ENCODE measurements around the gene NLRC3. TPM values are rescaled to one million over a fixed set of nuclear protein-coding genes. Genes with fewer than 3 reads are reported as not detected.

Gene NLRC3
- total and polyA plus RNA-seq, 4 donors = 0.35 to 2.2 (median 1.0) TPM

DNA sequence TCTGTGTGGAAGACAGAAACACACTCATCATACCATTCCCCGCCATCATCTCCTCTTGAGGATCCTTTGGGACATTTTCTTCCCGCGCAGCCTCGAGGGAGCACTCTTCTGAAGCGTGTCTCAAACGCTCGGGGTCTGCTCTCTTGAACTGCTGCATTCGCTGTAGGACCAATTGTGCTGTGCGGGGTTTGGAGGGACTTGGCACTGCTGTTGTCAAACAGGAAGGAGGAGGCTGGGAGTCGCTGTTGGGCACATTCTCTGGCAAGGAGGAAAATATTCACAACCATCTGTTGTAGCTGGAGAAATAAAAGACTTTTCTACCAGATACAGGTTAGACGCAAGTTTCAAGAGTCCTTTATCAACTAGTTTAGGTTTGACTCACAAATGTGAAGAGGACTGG is 29.2 kb upstream of the NLRC3 start:
- no peak for DNase-seq (ENCODE audit: low spot score)
- Histone ChIP-seq H3K4me3 (ENCODE audit: low read depth in 1 of 3, low read length in 3 of 3) (no peak overlapping the region), H3K9me3 (ENCODE audit: control insufficient read depth in 4 of 4, low read length in 3 of 4) (no peaks in the 10 kb centered on the region), H3K9ac (ENCODE audit: low read depth in 1 of 2, low read length in 2 of 2) (no peak overlapping the region), H3K36me3 (ENCODE audit: control insufficient read depth in 4 of 4, insufficient read depth in 3 of 4, low read depth in 1 of 4, low read length in 3 of 4) (peaks cover 0 to 7% (median 4%) of the 10 kb centered on the region in 4 donors), H3K27ac (ENCODE audit: low read depth in 1 of 2, low read length in 2 of 2) (no peak overlapping the region), H3K4me1 (ENCODE audit: control insufficient read depth in 4 of 4, insufficient read depth in 4 of 4, low read length in 3 of 4) (peaks cover 0 to 26% (median 21%) of the 10 kb centered on the region in 4 donors), H3K27me3 (ENCODE audit: control insufficient read depth in 4 of 4, insufficient read depth in 4 of 4, low read length in 3 of 4) (no peaks in the 10 kb centered on the region)
- WGBS = 90% methylated on average over 11 of the region's 11 CpGs
- no peak for TF ChIP-seq YY1 (IDR thresholded peaks at IDR 0.05)
- no peak for TF ChIP-seq HNF4A (conservative IDR thresholded peaks at IDR 0.05)
- TF ChIP-seq, protein P1, sequence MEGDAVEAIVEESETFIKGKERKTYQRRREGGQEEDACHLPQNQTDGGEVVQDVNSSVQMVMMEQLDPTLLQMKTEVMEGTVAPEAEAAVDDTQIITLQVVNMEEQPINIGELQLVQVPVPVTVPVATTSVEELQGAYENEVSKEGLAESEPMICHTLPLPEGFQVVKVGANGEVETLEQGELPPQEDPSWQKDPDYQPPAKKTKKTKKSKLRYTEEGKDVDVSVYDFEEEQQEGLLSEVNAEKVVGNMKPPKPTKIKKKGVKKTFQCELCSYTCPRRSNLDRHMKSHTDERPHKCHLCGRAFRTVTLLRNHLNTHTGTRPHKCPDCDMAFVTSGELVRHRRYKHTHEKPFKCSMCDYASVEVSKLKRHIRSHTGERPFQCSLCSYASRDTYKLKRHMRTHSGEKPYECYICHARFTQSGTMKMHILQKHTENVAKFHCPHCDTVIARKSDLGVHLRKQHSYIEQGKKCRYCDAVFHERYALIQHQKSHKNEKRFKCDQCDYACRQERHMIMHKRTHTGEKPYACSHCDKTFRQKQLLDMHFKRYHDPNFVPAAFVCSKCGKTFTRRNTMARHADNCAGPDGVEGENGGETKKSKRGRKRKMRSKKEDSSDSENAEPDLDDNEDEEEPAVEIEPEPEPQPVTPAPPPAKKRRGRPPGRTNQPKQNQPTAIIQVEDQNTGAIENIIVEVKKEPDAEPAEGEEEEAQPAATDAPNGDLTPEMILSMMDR (IDR thresholded peaks at IDR 0.05; ENCODE audit: low read depth, low read length, missing input control) = no peak
- no peak for TF ChIP-seq FOXA1 (IDR thresholded peaks at IDR 0.05)
- no peak for TF ChIP-seq TAF1 (conservative IDR thresholded peaks at IDR 0.05)
- no peak for TF ChIP-seq HNF4G (IDR thresholded peaks at IDR 0.05)
- TF ChIP-seq, protein P2, sequence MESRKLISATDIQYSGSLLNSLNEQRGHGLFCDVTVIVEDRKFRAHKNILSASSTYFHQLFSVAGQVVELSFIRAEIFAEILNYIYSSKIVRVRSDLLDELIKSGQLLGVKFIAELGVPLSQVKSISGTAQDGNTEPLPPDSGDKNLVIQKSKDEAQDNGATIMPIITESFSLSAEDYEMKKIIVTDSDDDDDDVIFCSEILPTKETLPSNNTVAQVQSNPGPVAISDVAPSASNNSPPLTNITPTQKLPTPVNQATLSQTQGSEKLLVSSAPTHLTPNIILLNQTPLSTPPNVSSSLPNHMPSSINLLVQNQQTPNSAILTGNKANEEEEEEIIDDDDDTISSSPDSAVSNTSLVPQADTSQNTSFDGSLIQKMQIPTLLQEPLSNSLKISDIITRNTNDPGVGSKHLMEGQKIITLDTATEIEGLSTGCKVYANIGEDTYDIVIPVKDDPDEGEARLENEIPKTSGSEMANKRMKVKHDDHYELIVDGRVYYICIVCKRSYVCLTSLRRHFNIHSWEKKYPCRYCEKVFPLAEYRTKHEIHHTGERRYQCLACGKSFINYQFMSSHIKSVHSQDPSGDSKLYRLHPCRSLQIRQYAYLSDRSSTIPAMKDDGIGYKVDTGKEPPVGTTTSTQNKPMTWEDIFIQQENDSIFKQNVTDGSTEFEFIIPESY (IDR thresholded peaks at IDR 0.05) = no peak
- TF ChIP-seq FOXA2 (IDR thresholded peaks at IDR 0.05) = no peak
- no peak for TF ChIP-seq JUND (IDR thresholded peaks at IDR 0.05)
- no peak for TF ChIP-seq GABPA (IDR thresholded peaks at IDR 0.05 in 1 of 2, conservative IDR thresholded peaks at IDR 0.05 in 1 of 2)
- TF ChIP-seq NR2F2 (IDR thresholded peaks at IDR 0.05) = no peak
- TF ChIP-seq, protein P3, sequence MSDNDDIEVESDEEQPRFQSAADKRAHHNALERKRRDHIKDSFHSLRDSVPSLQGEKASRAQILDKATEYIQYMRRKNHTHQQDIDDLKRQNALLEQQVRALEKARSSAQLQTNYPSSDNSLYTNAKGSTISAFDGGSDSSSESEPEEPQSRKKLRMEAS (IDR thresholded peaks at IDR 0.05) = no peak
- TF ChIP-seq EGR1 (IDR thresholded peaks at IDR 0.05; ENCODE audit: low read depth in 2 of 2) = no peak
- TF ChIP-seq RXRA (IDR thresholded peaks at IDR 0.05) = no peak
- no peak for TF ChIP-seq RAD21 (IDR thresholded peaks at IDR 0.05)
- TF ChIP-seq, protein P4, sequence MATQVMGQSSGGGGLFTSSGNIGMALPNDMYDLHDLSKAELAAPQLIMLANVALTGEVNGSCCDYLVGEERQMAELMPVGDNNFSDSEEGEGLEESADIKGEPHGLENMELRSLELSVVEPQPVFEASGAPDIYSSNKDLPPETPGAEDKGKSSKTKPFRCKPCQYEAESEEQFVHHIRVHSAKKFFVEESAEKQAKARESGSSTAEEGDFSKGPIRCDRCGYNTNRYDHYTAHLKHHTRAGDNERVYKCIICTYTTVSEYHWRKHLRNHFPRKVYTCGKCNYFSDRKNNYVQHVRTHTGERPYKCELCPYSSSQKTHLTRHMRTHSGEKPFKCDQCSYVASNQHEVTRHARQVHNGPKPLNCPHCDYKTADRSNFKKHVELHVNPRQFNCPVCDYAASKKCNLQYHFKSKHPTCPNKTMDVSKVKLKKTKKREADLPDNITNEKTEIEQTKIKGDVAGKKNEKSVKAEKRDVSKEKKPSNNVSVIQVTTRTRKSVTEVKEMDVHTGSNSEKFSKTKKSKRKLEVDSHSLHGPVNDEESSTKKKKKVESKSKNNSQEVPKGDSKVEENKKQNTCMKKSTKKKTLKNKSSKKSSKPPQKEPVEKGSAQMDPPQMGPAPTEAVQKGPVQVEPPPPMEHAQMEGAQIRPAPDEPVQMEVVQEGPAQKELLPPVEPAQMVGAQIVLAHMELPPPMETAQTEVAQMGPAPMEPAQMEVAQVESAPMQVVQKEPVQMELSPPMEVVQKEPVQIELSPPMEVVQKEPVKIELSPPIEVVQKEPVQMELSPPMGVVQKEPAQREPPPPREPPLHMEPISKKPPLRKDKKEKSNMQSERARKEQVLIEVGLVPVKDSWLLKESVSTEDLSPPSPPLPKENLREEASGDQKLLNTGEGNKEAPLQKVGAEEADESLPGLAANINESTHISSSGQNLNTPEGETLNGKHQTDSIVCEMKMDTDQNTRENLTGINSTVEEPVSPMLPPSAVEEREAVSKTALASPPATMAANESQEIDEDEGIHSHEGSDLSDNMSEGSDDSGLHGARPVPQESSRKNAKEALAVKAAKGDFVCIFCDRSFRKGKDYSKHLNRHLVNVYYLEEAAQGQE (IDR thresholded peaks at IDR 0.05) = no peak

DNA sequence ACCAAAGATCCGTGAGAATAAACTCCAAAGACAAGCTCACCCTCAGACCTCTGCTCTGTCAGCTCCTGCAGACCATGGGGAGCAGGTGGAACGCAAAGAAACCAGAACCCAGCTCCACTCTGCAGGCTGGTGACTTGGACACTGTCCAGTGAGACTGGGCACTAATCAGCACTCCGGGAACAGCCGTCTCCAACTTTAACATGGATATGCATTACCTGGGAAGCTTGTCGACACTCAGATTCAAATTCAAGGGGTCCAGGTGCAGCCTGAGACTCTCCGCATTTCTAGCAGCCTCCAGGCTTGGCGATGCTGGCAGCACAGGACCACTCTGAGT is 25.1 kb upstream of the NLRC3 start:
- Histone ChIP-seq H3K4me3 (ENCODE audit: low read depth in 1 of 3, low read length in 3 of 3) (no peak overlapping the region), H3K27ac (ENCODE audit: low read depth in 1 of 2, low read length in 2 of 2) (no peak overlapping the region), H3K9me3 (ENCODE audit: control insufficient read depth in 4 of 4, low read length in 3 of 4) (peaks cover 0 to 3% (median 0%) of the 10 kb centered on the region in 4 donors), H3K9ac (ENCODE audit: low read depth in 1 of 2, low read length in 2 of 2) (no peak overlapping the region), H3K4me1 (ENCODE audit: control insufficient read depth in 4 of 4, insufficient read depth in 4 of 4, low read length in 3 of 4) (no peaks in the 10 kb centered on the region), H3K36me3 (ENCODE audit: control insufficient read depth in 4 of 4, insufficient read depth in 3 of 4, low read depth in 1 of 4, low read length in 3 of 4) (peaks cover 2 to 8% (median 5%) of the 10 kb centered on the region in 4 donors), H3K27me3 (ENCODE audit: control insufficient read depth in 4 of 4, insufficient read depth in 4 of 4, low read length in 3 of 4) (no peaks in the 10 kb centered on the region)
- no peak for TF ChIP-seq YY1 (IDR thresholded peaks at IDR 0.05)
- TF ChIP-seq, protein P4 (IDR thresholded peaks at IDR 0.05) = no peak
- TF ChIP-seq, protein P5, sequence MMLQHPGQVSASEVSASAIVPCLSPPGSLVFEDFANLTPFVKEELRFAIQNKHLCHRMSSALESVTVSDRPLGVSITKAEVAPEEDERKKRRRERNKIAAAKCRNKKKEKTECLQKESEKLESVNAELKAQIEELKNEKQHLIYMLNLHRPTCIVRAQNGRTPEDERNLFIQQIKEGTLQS (IDR thresholded peaks at IDR 0.05) = no peak
- no peak for TF ChIP-seq JUND (IDR thresholded peaks at IDR 0.05)
- TF ChIP-seq HNF4G (IDR thresholded peaks at IDR 0.05) = no peak
- TF ChIP-seq SP1 (IDR thresholded peaks at IDR 0.05) = no peak
- no peak for TF ChIP-seq TAF1 (conservative IDR thresholded peaks at IDR 0.05)
- no peak for DNase-seq (ENCODE audit: low spot score)
- WGBS = 98% methylated on average over 7 of the region's 7 CpGs
